Measurements from ENCODE around the gene RASSF7.
A peak's percentile ranks its signal among the peaks of the same experiment; 100 is the strongest.

Gene RASSF7

GRCh38 chr11:567629-568292, 7.0 kb downstream of the RASSF7 start:
- DNase-seq, result no peak

- DNase-seq, result peak; percentile 96
Measured at GRCh38 chr11:568306-569157, 7.8 kb downstream of the RASSF7 start.

GRCh38 chr11:569158-569885, 8.6 kb downstream of the RASSF7 start:
- DNase-seq, result no peak

- DNase-seq, result no peak
Measured at GRCh38 chr11:571802-572185, 11.0 kb downstream of the RASSF7 start.

GRCh38 chr11:573146-573759, 12.5 kb downstream of the RASSF7 start:
- no peak for DNase-seq

GRCh38 chr11:574031-574570, 13.3 kb downstream of the RASSF7 start:
- peak; percentile 42 for DNase-seq

- DNase-seq, result no peak
Measured at GRCh38 chr11:574632-575312, 14.0 kb downstream of the RASSF7 start.

GRCh38 chr11:575313-575995, 14.7 kb downstream of the RASSF7 start:
- DNase-seq, result no peak

- DNase-seq, result peak; percentile 96
Measured at GRCh38 chr11:575996-576768, 15.4 kb downstream of the RASSF7 start, which contains the start of gene PHRF1. TSS of gene PHRF1 (plus strand) at chr11:576470. CDS start at chr11:581513, 5,043 bp downstream.

GRCh38 chr11:576811-577610, 16.2 kb downstream of the RASSF7 start:
- DNase-seq, result no peak

GRCh38 chr11:577611-577894, 16.8 kb downstream of the RASSF7 start:
- DNase-seq, result no peak

GRCh38 chr11:578276-579035, 17.7 kb downstream of the RASSF7 start:
- no peak for DNase-seq

- DNase-seq, result no peak
Measured at GRCh38 chr11:579830-580601, 19.2 kb downstream of the RASSF7 start.

- no peak for DNase-seq
Measured at GRCh38 chr11:581342-581741, 20.6 kb downstream of the RASSF7 start.

GRCh38 chr11:581752-582151, 21.0 kb downstream of the RASSF7 start:
- no peak for DNase-seq

GRCh38 chr11:584287-584686, 23.5 kb downstream of the RASSF7 start:
- DNase-seq, result no peak

GRCh38 chr11:586376-587316, 25.9 kb downstream of the RASSF7 start:
- no peak for DNase-seq
